CD4-positive, alpha-beta T cell (primary cell): ENCODE results near the gene NCKAP5. TPM values are rescaled to one million over a fixed set of nuclear protein-coding genes. Genes with fewer than 3 reads are reported as not detected.
"Not testable (repeated sequence)": the region's sequence is repeated elsewhere in the genome, so short reads cannot be mapped to it uniquely, and the experiment has no call there.

Experiments used
- ATAC-seq: fragments of 200-7000 bp; cut with Tn5 transposase; one replicate; pipeline ENCODE4 v1.10.0; 2022; ENCODE audit warnings: mild to moderate bottlenecking; ENCODE audit not compliant: poor library complexity
- CTCF ChIA-PET: fragments of 350-600 bp; sonication (Branson Sonifier 250); formaldehyde crosslinking; loops from one replicate; lab custom pipeline; 2021; ENCODE audit warnings: antibody characterized with exemption, inconsistent platforms; lab: Charles Lee
- POLR2A ChIA-PET: fragments of 350-600 bp; sonication (Branson Sonifier 250); formaldehyde crosslinking; loops from one replicate; lab custom pipeline; 2021; ENCODE audit warnings: antibody characterized with exemption, inconsistent platforms; lab: Charles Lee
- DNase-seq, 14 experiments: peaks; one replicate each; pipeline ENCODE4 v3.0.0-alpha.2; 2013 to 2020; ENCODE audit warnings: mixed read lengths in 2 of 14
- H3K27ac ChIP-seq, 2 donors: one replicate each; pipeline versions ENCODE4 v1.5.1 to v1.7.0; 2013; ENCODE audit warnings: low read length in 2 of 2, low read depth in 1 of 2, mild to moderate bottlenecking in 1 of 2
- H3K27me3 ChIP-seq, 2 experiments: 1 replicate in 1 of 2; 2 replicates in 1 of 2; pipeline versions ENCODE4 v1.6.1 to v1.7.0; 2013; ENCODE audit warnings: low read length in 2 of 2, control low read depth in 1 of 2, mild to moderate bottlenecking in 1 of 2, moderate library complexity in 1 of 2; ENCODE audit not compliant: insufficient read depth in 2 of 2, control insufficient read depth in 1 of 2
- H3K36me3 ChIP-seq: one replicate; pipeline ENCODE4 v1.6.1; 2013; ENCODE audit warnings: low read length, control low read depth; ENCODE audit not compliant: insufficient read depth
- H3K4me1 ChIP-seq: one replicate; pipeline ENCODE4 v1.6.1; 2013; ENCODE audit warnings: low read length, control low read depth; ENCODE audit not compliant: insufficient read depth
- H3K4me3 ChIP-seq: one replicate; pipeline ENCODE4 v1.5.1; 2013; ENCODE audit warnings: mild to moderate bottlenecking, low read length, moderate library complexity
- H3K9me3 ChIP-seq, 2 experiments: 1 replicate in 1 of 2; 2 replicates in 1 of 2; pipeline versions ENCODE4 v1.6.1 to v1.7.0; 2013; ENCODE audit warnings: low read length in 2 of 2, mild to moderate bottlenecking in 2 of 2, control low read depth in 1 of 2, moderate library complexity in 1 of 2; ENCODE audit not compliant: control insufficient read depth in 1 of 2, insufficient read depth in 1 of 2
- H3K27ac Mint-ChIP-seq: one replicate; pipeline ENCODE4 v1.8.0; 2020; ENCODE audit warnings: mixed read lengths
- H3K27me3 Mint-ChIP-seq: one replicate; pipeline ENCODE4 v1.8.0; 2021; ENCODE audit warnings: mixed read lengths
- H3K36me3 Mint-ChIP-seq: one replicate; pipeline ENCODE4 v1.8.0; 2021; ENCODE audit warnings: low read depth, mixed read lengths
- H3K4me1 Mint-ChIP-seq: one replicate; pipeline ENCODE4 v1.8.0; 2021; ENCODE audit warnings: low read depth, mixed read lengths
- H3K4me3 Mint-ChIP-seq: one replicate; pipeline ENCODE4 v1.8.0; 2020; ENCODE audit warnings: mild to moderate bottlenecking, mixed read lengths
- H3K9me3 Mint-ChIP-seq: one replicate; pipeline ENCODE4 v1.8.0; 2020; ENCODE audit warnings: mixed read lengths
- CTCF ChIP-seq: fragments of 200-600 bp; IDR thresholded peaks from one replicate; pipeline ENCODE4 v1.8.0; 2022; ENCODE audit warnings: antibody characterized with exemption, mild to moderate bottlenecking
- intact Hi-C, 2 experiments: fragments of 100-400 bp; cut with DNase I in 1 of 2; cut with micrococcal nuclease in 1 of 2; formaldehyde crosslinking; loops; one replicate each; pipeline versions ENCODE4 v1.15.1 to v1.9.0; 2023 to 2025; cut with DNase I, micrococcal nuclease
- total RNA-seq, 174 experiments: library from RNA in 2 of 174; stranded (reverse) in 2 of 174; gene quantifications; one replicate each; pipeline ENCODE4 v1.2.3 and lab custom pipeline; 2021 to 2026

The NCKAP5 gene
- total RNA-seq, 2 experiments from 2014 or later = not detected

GRCh38 chr2:133215477-133215876 lies 352.8 kb downstream of the NCKAP5 start:
- intact Hi-C loops = no loop called here
- Histone ChIP-seq H3K9me3 (no peaks in the 10 kb centered on the region), H3K27me3 (no peaks in the 10 kb centered on the region), H3K27ac (no peak overlapping the region), H3K36me3 (no peaks in the 10 kb centered on the region), H3K4me1 (no peaks in the 10 kb centered on the region), H3K4me3 (no peak overlapping the region)
- DNase-seq (no peak), ATAC-seq (no peak)
- Mint-ChIP-seq H3K36me3 (no peaks in the 10 kb centered on the region), H3K27ac (no peak overlapping the region), H3K4me3 (no peak overlapping the region), H3K27me3 (no peaks in the 10 kb centered on the region), H3K4me1 (no peaks in the 10 kb centered on the region), H3K9me3 (peaks cover 2% of the 10 kb centered on the region)
- POLR2A ChIA-PET = no interaction called here
- CTCF ChIA-PET = no interaction called here
- no peak for TF ChIP-seq CTCF

GRCh38 chr2:133213651-133214050 lies 354.6 kb downstream of the NCKAP5 start:
- Histone ChIP-seq H3K4me3 (no peak overlapping the region), H3K9me3 (no peaks in the 10 kb centered on the region), H3K4me1 (no peaks in the 10 kb centered on the region), H3K27ac (no peak overlapping the region), H3K36me3 (no peaks in the 10 kb centered on the region), H3K27me3 (no peaks in the 10 kb centered on the region)
- ATAC-seq (no peak), DNase-seq (no peak)
- no peak overlapping the region for H3K27ac Mint-ChIP-seq
- H3K36me3 Mint-ChIP-seq = no peaks in the 10 kb centered on the region
- ChIA-PET POLR2A (no interaction called here), CTCF (no interaction called here)
- no peak for TF ChIP-seq CTCF
- no peak overlapping the region for H3K4me3 Mint-ChIP-seq
- intact Hi-C loops = no loop called here
- H3K27me3 Mint-ChIP-seq = no peaks in the 10 kb centered on the region
- no peaks in the 10 kb centered on the region for H3K4me1 Mint-ChIP-seq
- peaks cover 6% of the 10 kb centered on the region for H3K9me3 Mint-ChIP-seq

- Mint-ChIP-seq H3K27me3 (no peaks in the 10 kb centered on the region), H3K36me3 (no peaks in the 10 kb centered on the region), H3K4me1 (no peaks in the 10 kb centered on the region), H3K9me3 (peaks cover 13% of the 10 kb centered on the region), H3K27ac (no peak overlapping the region), H3K4me3 (no peak overlapping the region)
- ATAC-seq = no peak
- POLR2A ChIA-PET = no interaction called here
- peaks cover 0 to 4% of the 10 kb centered on the region in 2 experiments for H3K9me3 ChIP-seq
- CTCF ChIA-PET = no interaction called here
- H3K27me3 ChIP-seq = no peaks in the 10 kb centered on the region
- no peaks in the 10 kb centered on the region for H3K4me1 ChIP-seq
- TF ChIP-seq CTCF = no peak
- no peaks in the 10 kb centered on the region for H3K36me3 ChIP-seq
- no peak overlapping the region for H3K4me3 ChIP-seq
- no peak for DNase-seq
- intact Hi-C loops = no loop called here
- H3K27ac ChIP-seq = no peak overlapping the region
Measured at GRCh38 chr2:133209325-133209724, 358.9 kb downstream of the NCKAP5 start.

GRCh38 chr2:133206666-133207065 lies 361.6 kb downstream of the NCKAP5 start:
- ATAC-seq, H3K27me3 ChIP-seq, DNase-seq, H3K36me3 Mint-ChIP-seq, H3K36me3 ChIP-seq, POLR2A ChIA-PET, H3K4me3 ChIP-seq, H3K27me3 Mint-ChIP-seq, H3K4me1 Mint-ChIP-seq, CTCF ChIA-PET, H3K27ac Mint-ChIP-seq, H3K4me3 Mint-ChIP-seq, H3K4me1 ChIP-seq, H3K9me3 ChIP-seq, H3K27ac ChIP-seq, intact Hi-C loops: not testable (repeated sequence)
- peaks cover 15% of the 10 kb centered on the region for H3K9me3 Mint-ChIP-seq
